Stimulated activated CD4-positive, alpha-beta T cell treated with anti-CD3 and anti-CD28 coated beads, Interleukin-12 subunit alpha, Interleukin-12 subunit beta, amount 100 ng/mL, for 48 hours (primary cell): ENCODE measurements around the gene AKAP12.
"Not testable (repeated sequence)": the region's sequence is repeated elsewhere in the genome, so short reads cannot be mapped to it uniquely, and the experiment has no call there.

Experiments
- DNase-seq, 3 donors: peaks; one replicate each; pipeline ENCODE4 v3.0.0-alpha.2; 2020; ENCODE audit warnings: low read depth in 2 of 3, low spot score in 1 of 3

AKAP12 gene

GRCh38 chr6:151339369-151339768 is 99.6 kb downstream of the AKAP12 start:
- DNase-seq = no peak

- DNase-seq = no peak
These were observed 100.6 kb downstream of the AKAP12 start for GRCh38 chr6:151340219-151340978.

GRCh38 chr6:151341476-151342195 is 101.9 kb downstream of the AKAP12 start:
- DNase-seq = no peak

- DNase-seq = not testable (repeated sequence)
These were observed 103.0 kb downstream of the AKAP12 start for GRCh38 chr6:151342750-151343149.

- no peak for DNase-seq
These were observed 110.0 kb downstream of the AKAP12 start for GRCh38 chr6:151349651-151350270.

- DNase-seq = no peak
These were observed 110.8 kb downstream of the AKAP12 start for GRCh38 chr6:151350442-151351145.

GRCh38 chr6:151351146-151351700 is 111.5 kb downstream of the AKAP12 start:
- DNase-seq = no peak

GRCh38 chr6:151351731-151352130 is 112.0 kb downstream of the AKAP12 start:
- DNase-seq = no peak

GRCh38 chr6:151352410-151353396 is 112.9 kb downstream of the AKAP12 start:
- no peak for DNase-seq

- DNase-seq = no peak
These were observed 114.0 kb downstream of the AKAP12 start for GRCh38 chr6:151353795-151354194.

GRCh38 chr6:151356983-151357382 is 117.2 kb downstream of the AKAP12 start:
- not testable (repeated sequence) for DNase-seq

- DNase-seq = no peak
These were observed 118.1 kb downstream of the AKAP12 start for GRCh38 chr6:151357758-151358436.

GRCh38 chr6:151358475-151358874 is 118.7 kb downstream of the AKAP12 start:
- no peak for DNase-seq

GRCh38 chr6:151359486-151359885 is 119.7 kb downstream of the AKAP12 start:
- DNase-seq = no peak

GRCh38 chr6:151365233-151365632 is 125.5 kb downstream of the AKAP12 start:
- no peak for DNase-seq

- no peak for DNase-seq
These were observed 130.8 kb downstream of the AKAP12 start for GRCh38 chr6:151370509-151371078.

GRCh38 chr6:151372164-151372563 is 132.4 kb downstream of the AKAP12 start:
- DNase-seq = no peak

GRCh38 chr6:151374036-151374683 is 134.4 kb downstream of the AKAP12 start:
- DNase-seq = no peak

- DNase-seq = no peak
These were observed 136.1 kb downstream of the AKAP12 start for GRCh38 chr6:151375833-151376232.
